B cell (primary cell): ENCODE results near the gene TRHDE.

Experiments
- CTCF ChIP-seq: fragments of 200-600 bp; IDR thresholded peaks from one replicate; pipeline ENCODE4 v1.8.0; 2022; ENCODE audit warnings: antibody characterized with exemption, mild to moderate bottlenecking
- EZH2 ChIP-seq: IDR thresholded peaks from 2 replicates; pipeline ENCODE4 v1.6.1; 2012; ENCODE audit warnings: borderline replicate concordance, low read depth, mild to moderate bottlenecking, moderate library complexity, low read length; ENCODE audit not compliant: insufficient read depth, poor library complexity, severe bottlenecking

GRCh38 chr12:72540811-72541210 lies 268.6 kb downstream of the TRHDE start:
- TF ChIP-seq CTCF (no peak), EZH2 (no peak)
